CD14-positive monocyte (primary cell): ENCODE data around the gene SLC66A2. TPM values are rescaled to one million over a fixed set of nuclear protein-coding genes. Genes with fewer than 3 reads are reported as not detected.

Experiments
- DNase-seq, 3 donors: peaks; one replicate each; pipeline ENCODE4 v3.0.0-alpha.2; 2011 to 2022
- H2AFZ ChIP-seq: 2 replicates; pipeline ENCODE4 v1.6.0; 2012; ENCODE audit warnings: mild to moderate bottlenecking, low read depth, low read length, inconsistent platforms; ENCODE audit not compliant: insufficient read depth, poor library complexity, severe bottlenecking
- H3K27ac ChIP-seq, 2 donors: 1 replicate in 1 of 2; 2 replicates in 1 of 2; pipeline ENCODE4 v1.5.1; 2012 to 2013; ENCODE audit warnings: low read length in 2 of 2, control low read depth in 1 of 2, inconsistent platforms in 1 of 2, low read depth in 1 of 2, mild to moderate bottlenecking in 1 of 2
- H3K27me3 ChIP-seq, 2 donors: one replicate each; pipeline versions ENCODE4 v1.6.0 to v1.6.1; 2011 to 2013; ENCODE audit warnings: low read length in 2 of 2; ENCODE audit not compliant: control insufficient read depth in 2 of 2, insufficient read depth in 2 of 2
- H3K36me3 ChIP-seq, 2 donors: replicated peaks in 1 of 2; 1 replicate in 1 of 2; 2 replicates in 1 of 2; pipeline versions ENCODE4 v1.5.1 to v1.6.1; 2012 to 2013; ENCODE audit warnings: low read length in 2 of 2, control low read depth in 1 of 2, inconsistent platforms in 1 of 2, mild to moderate bottlenecking in 1 of 2; ENCODE audit not compliant: insufficient read depth in 2 of 2, control insufficient read depth in 1 of 2
- H3K4me1 ChIP-seq, 2 donors: 1 replicate in 1 of 2; 2 replicates in 1 of 2; pipeline versions ENCODE4 v1.5.1 to v1.6.1; 2012 to 2013; ENCODE audit warnings: low read length in 2 of 2, control low read depth in 1 of 2, inconsistent platforms in 1 of 2, mild to moderate bottlenecking in 1 of 2, moderate library complexity in 1 of 2; ENCODE audit not compliant: insufficient read depth in 2 of 2, control insufficient read depth in 1 of 2
- H3K4me2 ChIP-seq: replicated peaks from 2 replicates; pipeline ENCODE3; 2012; ENCODE audit warnings: low read length, moderate library complexity, mild to moderate bottlenecking; ENCODE audit not compliant: poor library complexity, severe bottlenecking; ENCODE audit errors: extremely low read depth
- H3K4me3 ChIP-seq, 3 experiments: fragments of 200-600 bp in 1 of 3; sonication (generic) in 1 of 3; replicated peaks in 1 of 3; 1 replicate in 2 of 3; 2 replicates in 1 of 3; pipeline ENCODE4 v1.5.1; 2011 to 2013; ENCODE audit warnings: low read length in 3 of 3, mild to moderate bottlenecking in 3 of 3, control low read depth in 2 of 3, low read depth in 2 of 3, inconsistent platforms in 1 of 3, moderate library complexity in 1 of 3
- H3K79me2 ChIP-seq: 2 replicates; pipeline ENCODE4 v1.6.0; 2012; ENCODE audit warnings: mild to moderate bottlenecking, control low read depth, inconsistent platforms, low read length, moderate library complexity; ENCODE audit not compliant: insufficient read depth
- H3K9ac ChIP-seq: 2 replicates; pipeline ENCODE4 v1.6.0; 2017; ENCODE audit warnings: low read length, mild to moderate bottlenecking; ENCODE audit not compliant: insufficient read depth, poor library complexity, severe bottlenecking
- H3K9me3 ChIP-seq, 2 donors: replicated peaks in 1 of 2; 1 replicate in 1 of 2; 2 replicates in 1 of 2; pipeline versions ENCODE4 v1.5.1 to v1.6.1; 2012 to 2013; ENCODE audit warnings: low read length in 2 of 2, control low read depth in 1 of 2; ENCODE audit not compliant: control insufficient read depth in 1 of 2, insufficient read depth in 1 of 2
- H4K20me1 ChIP-seq: 2 replicates; pipeline ENCODE4 v1.6.0; 2012; ENCODE audit warnings: mild to moderate bottlenecking, low read length, control low read depth, moderate library complexity; ENCODE audit not compliant: insufficient read depth
- H3K27ac Mint-ChIP-seq, 7 donors: one replicate each; pipeline ENCODE4 v1.8.0; 2020; ENCODE audit warnings: mild to moderate bottlenecking in 7 of 7, mixed read lengths in 7 of 7, moderate library complexity in 6 of 7, inconsistent platforms in 2 of 7
- H3K27me3 Mint-ChIP-seq, 3 donors: one replicate each; pipeline ENCODE4 v1.8.0; 2021 to 2022; ENCODE audit warnings: low read depth in 3 of 3, mild to moderate bottlenecking in 3 of 3, mixed read lengths in 3 of 3, moderate library complexity in 3 of 3, inconsistent platforms in 1 of 3
- H3K36me3 Mint-ChIP-seq, 2 donors: one replicate each; pipeline ENCODE4 v1.8.0; 2020; ENCODE audit warnings: mixed read lengths in 2 of 2, inconsistent platforms in 1 of 2, mild to moderate bottlenecking in 1 of 2
- H3K4me1 Mint-ChIP-seq: one replicate; pipeline ENCODE4 v1.8.0; 2020; ENCODE audit warnings: mild to moderate bottlenecking, mixed read lengths
- H3K4me3 Mint-ChIP-seq, 2 donors: one replicate each; pipeline ENCODE4 v1.8.0; 2020; ENCODE audit warnings: mild to moderate bottlenecking in 2 of 2, mixed read lengths in 2 of 2, moderate library complexity in 1 of 2
- H3K9me3 Mint-ChIP-seq, 7 donors: one replicate each; pipeline ENCODE4 v1.8.0; 2020 to 2022; ENCODE audit warnings: mixed read lengths in 7 of 7, mild to moderate bottlenecking in 6 of 7, moderate library complexity in 6 of 7, inconsistent platforms in 2 of 7
- CTCF ChIP-seq: fragments of 200-600 bp; IDR thresholded peaks from one replicate; pipeline ENCODE4 v1.8.0; 2022; ENCODE audit warnings: antibody characterized with exemption, mild to moderate bottlenecking
- WGBS: methylation state at CpG from one replicate; pipeline ENCODE4 v1.1.5; 2013; ENCODE audit warnings: missing lambda C conversion rate; ENCODE audit not compliant: insufficient coverage; 5-methylcytosine and 5-hydroxymethylcytosine counted together
- intact Hi-C, 2 donors: fragments of 100-400 bp; cut with micrococcal nuclease; formaldehyde crosslinking; loops; one replicate each; pipeline versions ENCODE4 v1.15.0 to v1.15.1; 2023
- polyA plus RNA-seq, 3 donors: library from polyadenylated mRNA; depleted of rRNA in 1 of 3; unstranded in 2 of 3; stranded (reverse) in 1 of 3; fragments of 300-500 nt in 2 of 3; fragments of >200 nt in 1 of 3; fragmentation: Illumina TruSeq in 2 of 3; gene quantifications; 1 replicate in 2 of 3; 2 replicates in 1 of 3; pipeline ENCODE4 v1.2.3, GENCODE V29; 2012 to 2021

Gene SLC66A2
- polyA plus RNA-seq, 3 donors, result 26.8 to 42.6 (median 33.8) TPM

DNA sequence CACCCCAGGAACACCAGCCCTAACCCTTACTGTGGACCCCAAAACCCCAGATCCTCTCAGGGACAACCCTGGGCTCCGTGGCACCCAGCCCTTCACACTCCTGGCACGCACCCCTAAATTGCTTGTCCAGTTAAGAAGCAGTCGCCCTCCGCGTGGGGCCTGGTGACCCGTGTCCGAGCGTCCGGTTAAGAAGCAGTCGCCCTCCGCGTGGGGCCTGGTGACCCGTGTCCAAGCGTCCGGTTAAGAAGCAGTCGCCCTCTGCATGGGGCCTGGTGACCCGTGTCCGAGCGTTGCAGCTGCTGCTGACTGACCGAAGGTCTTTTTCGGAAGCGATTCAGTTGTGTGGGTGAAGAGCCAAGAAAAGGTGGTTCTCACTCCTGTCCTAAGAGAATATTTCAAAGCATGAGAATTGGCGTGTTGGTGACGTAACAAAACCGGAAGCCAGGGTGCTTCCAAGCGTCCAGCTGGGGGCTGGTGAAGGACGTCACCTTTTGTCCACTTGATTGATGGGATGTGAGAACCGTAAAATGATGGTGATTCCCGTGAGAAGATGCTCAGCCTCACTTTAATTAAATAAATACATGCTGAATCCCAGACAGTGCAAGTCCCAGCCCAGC lies 83.2 kb downstream of the SLC66A2 start:
- no peak for DNase-seq
- 98% methylated on average over 18 of the region's 29 CpGs for WGBS
- Histone ChIP-seq H4K20me1 (no peaks in the 10 kb centered on the region), H3K4me2 (no peak overlapping the region), H3K27me3 (no peaks in the 10 kb centered on the region), H3K4me1 (no peaks in the 10 kb centered on the region), H3K9ac (no peak overlapping the region), H3K79me2 (no peaks in the 10 kb centered on the region), H3K27ac (no peak overlapping the region), H3K36me3 (no peaks in the 10 kb centered on the region), H2AFZ (no peak overlapping the region), H3K4me3 (no peak overlapping the region), H3K9me3 (peaks cover 2 to 31% of the 10 kb centered on the region in 2 donors)
- Mint-ChIP-seq H3K9me3 (peaks cover 5 to 19% (median 15%) of the 10 kb centered on the region in 7 donors), H3K4me3 (no peak overlapping the region), H3K27me3 (peaks cover 0 to 3% (median 2%) of the 10 kb centered on the region in 3 donors), H3K36me3 (no peaks in the 10 kb centered on the region), H3K4me1 (peaks cover 4% of the 10 kb centered on the region), H3K27ac (no peak overlapping the region)
- intact Hi-C loops, result no loop called here
- no peak for TF ChIP-seq CTCF

DNA sequence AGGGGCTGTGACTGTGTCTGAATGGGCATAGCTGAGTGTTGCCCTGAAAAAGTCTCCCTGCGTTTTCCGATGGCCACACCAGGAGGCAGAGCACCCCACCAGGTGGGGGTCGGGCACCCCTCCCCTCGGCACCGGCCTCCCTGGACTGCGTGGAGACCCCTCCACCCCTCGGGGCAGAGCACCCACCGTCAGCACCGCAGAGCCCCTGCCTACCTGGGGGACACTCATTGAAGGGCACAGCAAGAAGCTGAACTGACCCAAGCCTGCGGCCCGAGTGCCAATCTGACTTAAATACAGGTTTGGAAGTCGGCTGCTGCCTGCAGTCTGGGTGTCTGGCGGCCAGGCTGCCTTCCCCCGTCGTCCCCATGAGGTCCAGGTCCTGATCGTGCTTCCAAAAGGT lies 83.8 kb downstream of the SLC66A2 start:
- Mint-ChIP-seq H3K27me3 (peaks cover 0 to 3% (median 2%) of the 10 kb centered on the region in 3 donors), H3K4me3 (no peak overlapping the region), H3K4me1 (no peaks in the 10 kb centered on the region), H3K9me3 (peaks cover 9 to 25% (median 20%) of the 10 kb centered on the region in 7 donors), H3K27ac (no peak overlapping the region), H3K36me3 (no peaks in the 10 kb centered on the region)
- Histone ChIP-seq H3K9me3 (peaks cover 8 to 37% of the 10 kb centered on the region in 2 donors), H4K20me1 (no peaks in the 10 kb centered on the region), H3K79me2 (no peaks in the 10 kb centered on the region), H3K36me3 (no peaks in the 10 kb centered on the region), H2AFZ (no peak overlapping the region), H3K9ac (no peak overlapping the region), H3K4me2 (no peak overlapping the region), H3K27me3 (no peaks in the 10 kb centered on the region), H3K4me1 (no peaks in the 10 kb centered on the region), H3K4me3 (no peak overlapping the region), H3K27ac (no peak overlapping the region)
- intact Hi-C loops, result no loop called here
- no peak for TF ChIP-seq CTCF
- no peak for DNase-seq
- WGBS, result 94% methylated on average over 16 of the region's 16 CpGs
